Stimulated activated memory B cell treated with anti-CD40 and anti-IgM and Interleukin-4, amounts not matched to agents 10 μg/mL and 1 μg/mL and 100 μg/mL, for 72 hours (primary cell): ENCODE results near the gene LAMP5.

ENCODE experiments used
- ATAC-seq: fragments of 150-1000 bp; cut with Tn5 transposase; 2 replicates; pipeline ENCODE4 v1.10.0; 2021
- H3K27ac Mint-ChIP-seq: one replicate; pipeline ENCODE4 v1.8.0; 2022; ENCODE audit warnings: mild to moderate bottlenecking, mixed read lengths
- H3K27me3 Mint-ChIP-seq: one replicate; pipeline ENCODE4 v1.8.0; 2022; ENCODE audit warnings: mixed read lengths
- H3K36me3 Mint-ChIP-seq: one replicate; pipeline ENCODE4 v1.8.0; 2022; ENCODE audit warnings: mixed read lengths
- H3K4me1 Mint-ChIP-seq: one replicate; pipeline ENCODE4 v1.8.0; 2022; ENCODE audit warnings: mixed read lengths
- H3K4me3 Mint-ChIP-seq: one replicate; pipeline ENCODE4 v1.8.0; 2022; ENCODE audit warnings: mild to moderate bottlenecking, moderate library complexity, mixed read lengths
- H3K9me3 Mint-ChIP-seq: one replicate; pipeline ENCODE4 v1.8.0; 2022; ENCODE audit warnings: mixed read lengths

The LAMP5 gene

DNA sequence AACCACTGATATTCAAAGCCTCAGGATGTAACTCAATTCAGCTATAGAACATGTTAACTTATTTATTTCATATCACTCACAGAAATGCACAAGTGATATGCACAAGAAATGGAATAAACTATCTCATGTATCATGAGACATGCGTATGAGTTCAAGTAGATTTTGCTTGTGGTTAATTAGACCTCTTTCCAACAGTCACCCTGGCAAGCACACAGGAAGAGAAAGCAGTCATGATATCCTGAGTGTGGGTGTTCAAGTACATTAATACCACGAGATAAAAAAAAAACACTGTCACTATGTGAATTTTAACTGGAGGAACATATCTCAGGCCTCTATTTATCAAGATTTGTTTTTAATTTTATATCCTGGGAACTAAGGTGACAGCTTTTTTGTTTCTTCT, 64.2 kb downstream of the LAMP5 start:
- ATAC-seq: no peak
- Mint-ChIP-seq H3K27me3 (no peaks in the 10 kb centered on the region), H3K4me1 (no peaks in the 10 kb centered on the region), H3K36me3 (no peaks in the 10 kb centered on the region), H3K27ac (no peak overlapping the region), H3K4me3 (no peak overlapping the region), H3K9me3 (no peaks in the 10 kb centered on the region)
